Skeletal muscle cell (primary cell): ENCODE data around the gene SPDYE3.
"Not testable (repeated sequence)": the region's sequence is repeated elsewhere in the genome, so short reads cannot be mapped to it uniquely, and the experiment has no call there.

ENCODE experiments used
- DNase-seq: peaks from one replicate; pipeline ENCODE4 v3.0.0-alpha.2; 2010; ENCODE audit warnings: low read depth
- H3K4me3 ChIP-seq: 2 replicates; pipeline ENCODE4 v1.5.1; 2011; ENCODE audit warnings: low read depth, mild to moderate bottlenecking, control low read depth, low read length, moderate library complexity

The SPDYE3 gene

GRCh38 chr7:100283147-100283546 is 24.4 kb upstream of the SPDYE3 start:
- not testable (repeated sequence) for DNase-seq, H3K4me3 ChIP-seq

- DNase-seq: not testable (repeated sequence)
These were observed 20.1 kb upstream of the SPDYE3 start for GRCh38 chr7:100287191-100287969.

GRCh38 chr7:100288258-100288657 is 19.2 kb upstream of the SPDYE3 start:
- DNase-seq, H3K4me3 ChIP-seq: not testable (repeated sequence)

More at GRCh38 chr7:100287191-100287969, 20.1 kb upstream of the SPDYE3 start:
- not testable (repeated sequence) for H3K4me3 ChIP-seq

GRCh38 chr7:100292162-100292561 is 15.3 kb upstream of the SPDYE3 start:
- H3K4me3 ChIP-seq, DNase-seq: not testable (repeated sequence)

GRCh38 chr7:100295269-100295668 is 12.2 kb upstream of the SPDYE3 start:
- not testable (repeated sequence) for DNase-seq, H3K4me3 ChIP-seq

GRCh38 chr7:100297852-100298631 is 9.5 kb upstream of the SPDYE3 start:
- DNase-seq, H3K4me3 ChIP-seq: not testable (repeated sequence)

- not testable (repeated sequence) for DNase-seq, H3K4me3 ChIP-seq
These were observed 8.9 kb upstream of the SPDYE3 start for GRCh38 chr7:100298632-100298895.

- DNase-seq, H3K4me3 ChIP-seq: not testable (repeated sequence)
These were observed 3.0 kb upstream of the SPDYE3 start for GRCh38 chr7:100304526-100304925.

- DNase-seq, H3K4me3 ChIP-seq: not testable (repeated sequence)
These were observed 10.8 kb downstream of the SPDYE3 start for GRCh38 chr7:100318329-100318728.

- not testable (repeated sequence) for DNase-seq, H3K4me3 ChIP-seq
These were observed 14.1 kb downstream of the SPDYE3 start for GRCh38 chr7:100321648-100322047.

GRCh38 chr7:100324194-100324593 is 16.7 kb downstream of the SPDYE3 start:
- DNase-seq, H3K4me3 ChIP-seq: not testable (repeated sequence)

GRCh38 chr7:100325671-100326070 is 18.2 kb downstream of the SPDYE3 start:
- not testable (repeated sequence) for H3K4me3 ChIP-seq, DNase-seq

GRCh38 chr7:100326914-100327313 is 19.4 kb downstream of the SPDYE3 start:
- H3K4me3 ChIP-seq, DNase-seq: not testable (repeated sequence)

- peak overlapping the region; percentile 68 for H3K4me3 ChIP-seq
- DNase-seq: peak; percentile 70
These were observed 28.3 kb downstream of the SPDYE3 start for GRCh38 chr7:100335566-100336466.

- not testable (repeated sequence) for H3K4me3 ChIP-seq, DNase-seq
These were observed 30.7 kb downstream of the SPDYE3 start for GRCh38 chr7:100338083-100338696.

GRCh38 chr7:100341286-100341685 is 33.8 kb downstream of the SPDYE3 start:
- not testable (repeated sequence) for DNase-seq, H3K4me3 ChIP-seq

GRCh38 chr7:100342765-100343164 is 35.3 kb downstream of the SPDYE3 start:
- H3K4me3 ChIP-seq: no peak overlapping the region
- DNase-seq: no peak

GRCh38 chr7:100344124-100344559 is 36.6 kb downstream of the SPDYE3 start:
- not testable (repeated sequence) for DNase-seq, H3K4me3 ChIP-seq
